GM08714 (cell line): ENCODE measurements around the gene PRM3.

ENCODE experiments used
- H3K4me3 ChIP-seq: fragments of 200-500 bp; sonication (Bioruptor generic); 2 replicates; pipeline ENCODE4 v1.5.1; 2014; ENCODE audit warnings: mild to moderate bottlenecking, low read length, inconsistent platforms
- ZNF274 ChIP-seq: IDR thresholded peaks from 2 replicates; pipeline ENCODE4 v1.6.1; 2012; ENCODE audit warnings: mild to moderate bottlenecking, low read depth, low read length

Gene PRM3

GRCh38 chr16:11238272-11239202 is 34.9 kb downstream of the PRM3 start:
- no peak for TF ChIP-seq ZNF274
- no peak overlapping the region for H3K4me3 ChIP-seq

- no peak for TF ChIP-seq ZNF274
- no peak overlapping the region for H3K4me3 ChIP-seq
Measured at GRCh38 chr16:11236461-11237254, 36.8 kb downstream of the PRM3 start.

- no peak for TF ChIP-seq ZNF274
- H3K4me3 ChIP-seq: no peak overlapping the region
Measured at GRCh38 chr16:11235703-11235991, 37.8 kb downstream of the PRM3 start.

- TF ChIP-seq ZNF274: no peak
- no peak overlapping the region for H3K4me3 ChIP-seq
Measured at GRCh38 chr16:11234884-11235702, 38.3 kb downstream of the PRM3 start.

GRCh38 chr16:11233727-11234376 is 39.6 kb downstream of the PRM3 start:
- TF ChIP-seq ZNF274: no peak
- no peak overlapping the region for H3K4me3 ChIP-seq

- H3K4me3 ChIP-seq: no peak overlapping the region
Measured at GRCh38 chr16:11232852-11233726, 40.3 kb downstream of the PRM3 start.

GRCh38 chr16:11232302-11232851 is 41.1 kb downstream of the PRM3 start:
- TF ChIP-seq ZNF274: no peak
- H3K4me3 ChIP-seq: no peak overlapping the region

More at GRCh38 chr16:11232852-11233726, 40.3 kb downstream of the PRM3 start:
- no peak for TF ChIP-seq ZNF274

GRCh38 chr16:11231367-11231970 is 42.0 kb downstream of the PRM3 start:
- no peak overlapping the region for H3K4me3 ChIP-seq
- TF ChIP-seq ZNF274: no peak

GRCh38 chr16:11229906-11230305 is 43.5 kb downstream of the PRM3 start:
- no peak overlapping the region for H3K4me3 ChIP-seq
- no peak for TF ChIP-seq ZNF274

- TF ChIP-seq ZNF274: no peak
- H3K4me3 ChIP-seq: no peak overlapping the region
Measured at GRCh38 chr16:11229432-11229831, 44.0 kb downstream of the PRM3 start.

- H3K4me3 ChIP-seq: no peak overlapping the region; the same call in 1 of the 2 replicates
- TF ChIP-seq ZNF274: no peak
Measured at GRCh38 chr16:11225677-11226549, 47.5 kb downstream of the PRM3 start.
